ENCODE data around the gene LACTBL1. TPM values are rescaled to one million over a fixed set of nuclear protein-coding genes. Genes with fewer than 3 reads are reported as not detected.

The LACTBL1 gene
- total RNA-seq, 1 experiment from 2014 or later: 0.28 TPM

GRCh38 chr1:22920734-22921451 lies 51.8 kb downstream of the LACTBL1 start:
- Histone ChIP-seq H3K27ac (no peak overlapping the region), H3K9me3 (ENCODE audit: insufficient read depth, low read depth) (no peaks in the 10 kb centered on the region), H3K4me2 (no peak overlapping the region), H3K27me3 (ENCODE audit: insufficient read depth, low read depth) (no peaks in the 10 kb centered on the region), H3K4me3 (no peak overlapping the region), H3K9me2 (ENCODE audit: insufficient read depth) (no peaks in the 10 kb centered on the region), H2AFZ (no peak overlapping the region), H4K20me1 (ENCODE audit: insufficient read depth) (no peaks in the 10 kb centered on the region), H3K79me2 (ENCODE audit: low read depth) (no peaks in the 10 kb centered on the region), H3K36me3 (ENCODE audit: low read depth) (no peaks in the 10 kb centered on the region), H3K4me1 (replicated peaks; ENCODE audit: insufficient read depth) (no peaks in the 10 kb centered on the region), H3F3A (ENCODE audit: insufficient read depth, low read depth) (no peaks in the 10 kb centered on the region)
- intact Hi-C loops (cut with micrococcal nuclease; ENCODE audit: unreplicated experiment): no loop called here
- CTCF ChIA-PET: no interaction called here
- POLR2A ChIA-PET (ENCODE audit: unreplicated experiment): interaction anchor here (0.6 kb wide), 1 partner anchor 270 kb away, joined by 14 read pairs; no protein-coding TSS in a partner anchor
- no peak for DNase-seq
- no TSS peak for BruUV-seq (replicated peaks)
- no peak for TF ChIP-seq EZH2 (IDR thresholded peaks at IDR 0.05; ENCODE audit: low read depth)
- no peak for TF ChIP-seq CTCF (conservative IDR thresholded peaks at IDR 0.05)

GRCh38 chr1:22920026-22920733 lies 52.5 kb downstream of the LACTBL1 start:
- POLR2A ChIA-PET (ENCODE audit: unreplicated experiment): no interaction called here

More at GRCh38 chr1:22920026-22920733, 52.5 kb downstream of the LACTBL1 start:
- no peak for DNase-seq
- intact Hi-C loops (cut with micrococcal nuclease; ENCODE audit: unreplicated experiment): no loop called here
- no peaks in the 10 kb centered on the region for H3K4me1 ChIP-seq (replicated peaks; ENCODE audit: insufficient read depth)
- CTCF ChIA-PET: no interaction called here
- no peaks in the 10 kb centered on the region for H4K20me1 ChIP-seq (ENCODE audit: insufficient read depth)
- no peaks in the 10 kb centered on the region for H3F3A ChIP-seq (ENCODE audit: insufficient read depth, low read depth)
- BruUV-seq (replicated peaks): no TSS peak
- H2AFZ ChIP-seq: no peak overlapping the region
- H3K27ac ChIP-seq: no peak overlapping the region
- no peaks in the 10 kb centered on the region for H3K9me2 ChIP-seq (ENCODE audit: insufficient read depth)
- no peak overlapping the region for H3K4me2 ChIP-seq
- H3K9me3 ChIP-seq (ENCODE audit: insufficient read depth, low read depth): no peaks in the 10 kb centered on the region
- H3K27me3 ChIP-seq (ENCODE audit: insufficient read depth, low read depth): no peaks in the 10 kb centered on the region
- H3K4me3 ChIP-seq: no peak overlapping the region
- TF ChIP-seq CTCF (conservative IDR thresholded peaks at IDR 0.05): no peak
- TF ChIP-seq EZH2 (IDR thresholded peaks at IDR 0.05; ENCODE audit: low read depth): no peak
- H3K79me2 ChIP-seq (ENCODE audit: low read depth): no peaks in the 10 kb centered on the region
- H3K36me3 ChIP-seq (ENCODE audit: low read depth): no peaks in the 10 kb centered on the region
